Measurements from ENCODE around the gene ZNF385A.

The ZNF385A gene

DNA sequence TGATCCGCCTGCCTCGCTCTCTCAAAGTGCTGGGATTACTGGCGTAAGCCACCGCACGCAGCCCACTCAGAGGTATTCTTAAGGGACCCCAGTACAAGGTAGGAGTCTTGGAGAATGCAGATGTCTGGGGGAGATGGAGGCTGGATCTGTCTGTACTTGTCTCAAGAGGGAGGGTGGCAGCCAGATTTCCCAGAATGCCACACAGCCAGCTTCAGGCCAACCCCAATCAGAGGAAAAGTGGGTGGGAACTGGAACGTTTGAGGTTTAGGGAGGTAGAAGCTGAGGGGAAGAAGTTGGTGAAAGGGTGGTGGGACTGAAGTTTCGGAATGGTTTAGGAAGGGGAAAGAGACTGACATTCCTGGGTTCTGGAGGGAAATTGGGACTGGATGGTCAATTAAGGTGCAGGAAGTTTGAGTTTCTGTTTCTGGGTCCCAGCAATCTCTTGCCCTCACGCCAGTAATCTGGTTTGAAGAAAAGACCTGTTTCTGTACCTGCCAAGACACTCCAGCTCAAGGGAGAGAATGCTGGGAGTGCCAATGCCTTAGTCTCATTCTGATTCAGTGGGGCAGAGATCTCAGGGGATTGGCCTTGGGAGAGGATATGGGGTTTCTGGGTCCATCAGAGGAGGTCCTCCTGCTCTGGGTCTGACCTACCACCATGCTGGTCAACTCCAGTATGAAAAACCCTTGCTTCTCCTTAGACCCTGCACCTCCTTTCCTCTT is 8.1 kb upstream of the ZNF385A start:
- Mint-ChIP-seq H3K27me3 (ENCODE audit: low read depth) (no peaks in the 10 kb centered on the region), H3K9me3 (no peaks in the 10 kb centered on the region), H3K4me3 (no peak overlapping the region), H3K36me3 (ENCODE audit: low read depth) (peaks cover 44% of the 10 kb centered on the region), H3K27ac (no peak overlapping the region), H3K4me1 (ENCODE audit: low read depth) (peaks cover 19% of the 10 kb centered on the region)
- DNase-seq (ENCODE audit: low spot score): no peak

- Mint-ChIP-seq H3K27me3 (ENCODE audit: low read depth) (no peaks in the 10 kb centered on the region), H3K36me3 (ENCODE audit: low read depth) (peaks cover 29% of the 10 kb centered on the region), H3K27ac (no peak overlapping the region), H3K9me3 (no peaks in the 10 kb centered on the region), H3K4me1 (ENCODE audit: low read depth) (peaks cover 19% of the 10 kb centered on the region), H3K4me3 (peak overlapping the region; percentile 45)
- peak; percentile 52 for DNase-seq (ENCODE audit: low spot score)
These were observed 6.4 kb upstream of the ZNF385A start for GRCh38 chr12:54390668-54391551.

DNA sequence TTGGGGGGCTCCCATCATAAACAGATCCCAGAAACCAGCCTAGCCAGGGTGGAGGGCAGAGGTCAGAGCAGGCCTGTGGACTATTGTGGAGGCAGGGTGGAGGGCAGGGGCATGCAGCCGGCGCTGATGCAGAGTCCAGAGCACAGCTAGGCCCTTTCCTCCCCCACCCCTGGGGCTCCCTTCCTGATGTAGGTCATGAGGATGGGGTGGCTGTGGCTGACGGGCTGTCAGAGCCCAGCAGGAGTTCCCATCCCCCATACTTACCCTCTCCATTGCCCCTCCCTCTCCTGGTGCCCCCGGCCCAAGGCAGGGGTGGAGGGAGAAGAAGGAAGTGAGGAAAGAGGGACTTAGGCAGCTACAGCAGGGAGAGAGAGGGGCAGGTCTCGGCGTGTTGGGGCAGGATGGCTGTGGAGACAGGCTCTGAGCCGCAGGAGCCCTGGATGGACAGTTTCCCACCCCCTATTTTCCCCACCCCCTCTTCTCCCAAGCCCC is 5.7 kb upstream of the ZNF385A start:
- Mint-ChIP-seq H3K27me3 (ENCODE audit: low read depth) (no peaks in the 10 kb centered on the region), H3K9me3 (no peaks in the 10 kb centered on the region), H3K4me3 (peak overlapping the region; percentile 37), H3K27ac (no peak overlapping the region), H3K4me1 (ENCODE audit: low read depth) (peaks cover 19% of the 10 kb centered on the region), H3K36me3 (ENCODE audit: low read depth) (peaks cover 25% of the 10 kb centered on the region)
- DNase-seq (ENCODE audit: low spot score): no peak

- Mint-ChIP-seq H3K27ac (no peak overlapping the region), H3K4me1 (ENCODE audit: low read depth) (peaks cover 18% of the 10 kb centered on the region), H3K27me3 (ENCODE audit: low read depth) (no peaks in the 10 kb centered on the region)
These were observed 5.2 kb upstream of the ZNF385A start for GRCh38 chr12:54389607-54390175.

GRCh38 chr12:54389134-54389508 is 4.6 kb upstream of the ZNF385A start:
- Mint-ChIP-seq H3K27me3 (ENCODE audit: low read depth) (no peaks in the 10 kb centered on the region), H3K36me3 (ENCODE audit: low read depth) (peaks cover 14% of the 10 kb centered on the region), H3K4me1 (ENCODE audit: low read depth) (peaks cover 12% of the 10 kb centered on the region), H3K27ac (no peak overlapping the region), H3K9me3 (no peaks in the 10 kb centered on the region), H3K4me3 (no peak overlapping the region)
- DNase-seq (ENCODE audit: low spot score): no peak

More at GRCh38 chr12:54389607-54390175, 5.2 kb upstream of the ZNF385A start:
- peaks cover 20% of the 10 kb centered on the region for H3K36me3 Mint-ChIP-seq (ENCODE audit: low read depth)
- H3K9me3 Mint-ChIP-seq: no peaks in the 10 kb centered on the region
- peak overlapping the region; percentile 6 for H3K4me3 Mint-ChIP-seq
- no peak for DNase-seq (ENCODE audit: low spot score)

- Mint-ChIP-seq H3K36me3 (ENCODE audit: low read depth) (peaks cover 9% of the 10 kb centered on the region), H3K4me3 (no peak overlapping the region), H3K4me1 (ENCODE audit: low read depth) (peaks cover 6% of the 10 kb centered on the region), H3K27me3 (ENCODE audit: low read depth) (no peaks in the 10 kb centered on the region), H3K9me3 (no peaks in the 10 kb centered on the region), H3K27ac (no peak overlapping the region)
- no peak for DNase-seq (ENCODE audit: low spot score)
These were observed 4.0 kb upstream of the ZNF385A start for GRCh38 chr12:54388237-54389133.

DNA sequence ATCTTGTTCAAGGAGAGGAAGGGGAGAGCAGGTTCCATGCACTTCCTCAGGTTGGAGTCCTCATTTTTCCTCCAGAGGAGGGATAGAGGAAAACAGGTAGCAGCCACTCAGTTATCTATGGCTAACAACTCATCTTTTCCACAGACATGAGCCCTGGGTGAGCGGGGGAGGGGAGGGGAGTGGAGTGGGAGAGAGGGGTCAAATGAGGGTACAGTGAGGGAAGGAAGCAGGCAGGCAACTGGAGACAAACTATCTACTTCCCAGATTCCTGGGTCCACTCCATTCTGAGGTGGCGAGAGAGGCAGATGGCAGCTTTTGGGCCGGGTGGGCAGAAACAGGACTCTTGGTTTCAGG is 2.6 kb upstream of the ZNF385A start:
- Mint-ChIP-seq H3K27me3 (ENCODE audit: low read depth) (no peaks in the 10 kb centered on the region), H3K4me1 (ENCODE audit: low read depth) (peaks cover 7% of the 10 kb centered on the region), H3K4me3 (no peak overlapping the region), H3K36me3 (ENCODE audit: low read depth) (peaks cover 4% of the 10 kb centered on the region), H3K27ac (no peak overlapping the region), H3K9me3 (no peaks in the 10 kb centered on the region)
- DNase-seq (ENCODE audit: low spot score): no peak

DNA sequence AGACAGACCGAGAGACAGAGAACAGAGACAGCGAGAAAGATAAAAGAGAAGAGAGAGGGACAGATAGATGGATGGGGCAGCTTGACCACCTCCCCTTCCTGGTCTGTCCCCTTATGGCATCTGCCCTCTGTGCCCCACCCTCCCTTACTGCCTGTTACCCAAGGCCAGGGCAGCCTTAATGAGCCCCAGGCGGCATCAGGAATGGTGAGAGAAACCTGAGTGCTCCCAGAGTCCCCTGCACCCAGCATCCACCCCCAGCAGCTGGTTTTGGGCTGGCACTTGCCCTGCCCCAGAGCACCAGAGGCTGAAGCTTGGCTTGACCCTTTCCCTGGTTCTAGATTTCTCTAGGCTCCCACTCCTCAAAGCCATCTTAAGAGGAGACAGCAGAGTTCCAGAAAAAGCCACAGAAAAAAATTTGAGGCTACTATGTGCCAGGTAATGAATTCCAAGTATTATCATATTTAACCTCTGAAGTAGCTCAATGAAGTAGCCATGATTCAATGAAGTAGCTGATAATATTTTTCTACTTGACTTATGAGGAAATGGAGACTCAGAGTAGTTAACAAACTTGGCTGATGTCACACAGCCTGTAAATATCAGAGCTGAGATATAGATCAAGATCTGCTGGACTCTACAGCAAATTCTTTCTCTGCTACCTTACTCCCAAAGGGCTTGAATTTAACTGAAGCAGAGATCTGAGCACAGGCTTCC is 2.0 kb upstream of the ZNF385A start:
- Mint-ChIP-seq H3K4me3 (no peak overlapping the region), H3K27ac (no peak overlapping the region), H3K27me3 (ENCODE audit: low read depth) (no peaks in the 10 kb centered on the region), H3K4me1 (ENCODE audit: low read depth) (peaks cover 3% of the 10 kb centered on the region), H3K9me3 (no peaks in the 10 kb centered on the region), H3K36me3 (ENCODE audit: low read depth) (peaks cover under 1% of the 10 kb centered on the region)
- no peak for DNase-seq (ENCODE audit: low spot score)

DNA sequence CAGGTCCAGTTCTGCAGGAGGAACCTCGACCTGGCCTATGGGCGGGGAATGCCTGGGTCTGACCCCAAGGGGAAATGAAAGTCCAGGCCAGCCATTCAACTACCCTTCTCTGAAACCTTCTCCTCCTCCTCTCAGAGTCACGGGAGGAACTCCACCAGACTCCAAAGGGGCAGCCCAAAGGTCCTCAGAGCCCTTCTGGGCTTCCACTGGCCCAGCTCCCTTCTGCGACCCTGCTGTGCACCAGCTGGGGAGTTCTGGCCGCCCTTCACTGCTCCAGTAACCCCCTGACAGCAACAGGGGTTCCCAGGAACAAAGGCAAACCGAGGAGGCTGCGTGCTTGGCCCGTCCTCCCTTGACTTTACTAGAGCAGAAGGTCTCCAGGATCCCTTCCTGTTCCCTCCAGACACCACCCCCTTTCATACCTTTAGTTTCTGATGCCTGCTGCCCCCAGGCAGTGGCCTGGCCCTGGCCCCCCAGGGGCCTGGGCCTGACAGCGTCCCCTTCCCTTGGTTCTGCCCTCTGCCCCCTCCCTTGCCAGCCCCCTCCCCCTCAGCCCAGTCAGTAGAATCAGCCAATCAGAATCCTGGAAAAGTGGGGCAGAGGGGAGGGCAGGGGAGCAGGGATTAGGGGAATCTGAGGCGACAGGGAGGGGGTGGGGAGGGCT is 850 bp upstream of the ZNF385A start:
- H3K9me3 Mint-ChIP-seq: no peaks in the 10 kb centered on the region
- peaks cover 2% of the 10 kb centered on the region for H3K4me1 Mint-ChIP-seq (ENCODE audit: low read depth)
- no peak overlapping the region for H3K4me3 Mint-ChIP-seq
- H3K36me3 Mint-ChIP-seq (ENCODE audit: low read depth): no peaks in the 10 kb centered on the region
- no peak for DNase-seq (ENCODE audit: low spot score)
- H3K27ac Mint-ChIP-seq: no peak overlapping the region
- H3K27me3 Mint-ChIP-seq (ENCODE audit: low read depth): no peaks in the 10 kb centered on the region

DNA sequence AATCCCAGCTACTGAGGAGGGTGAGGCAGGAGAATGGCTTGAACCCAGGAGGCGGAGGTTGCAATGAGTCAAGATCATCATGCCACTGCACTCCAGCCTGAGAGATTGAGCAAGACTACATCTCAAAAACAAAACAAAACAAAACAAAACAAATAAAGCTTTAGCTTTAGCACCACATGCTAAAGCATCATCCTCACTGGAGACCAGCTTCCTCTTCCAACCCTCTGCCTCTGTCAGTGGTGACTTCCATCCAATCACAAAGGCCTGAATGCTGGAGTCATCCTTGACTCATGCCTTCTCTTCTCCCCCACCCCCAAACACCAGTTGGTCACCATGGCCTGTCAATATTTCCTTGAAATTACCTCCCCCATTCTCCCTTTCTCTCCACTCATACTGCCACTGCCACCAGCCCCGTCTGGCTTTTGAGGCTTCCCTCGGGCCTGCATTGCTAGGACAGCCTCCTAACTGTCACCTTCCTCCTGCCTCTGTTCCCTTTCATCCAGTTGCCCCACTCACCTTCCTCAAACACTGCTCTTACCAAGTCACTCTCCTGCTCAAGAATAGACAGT is 1.4 kb downstream of the ZNF385A start:
- H3K27me3 Mint-ChIP-seq (ENCODE audit: low read depth): no peaks in the 10 kb centered on the region
- DNase-seq (ENCODE audit: low spot score): peak; percentile 37
- H3K9me3 Mint-ChIP-seq: no peaks in the 10 kb centered on the region

GRCh38 chr12:54381136-54381535 is 3.4 kb downstream of the ZNF385A start:
- Mint-ChIP-seq H3K27ac (no peak overlapping the region), H3K9me3 (no peaks in the 10 kb centered on the region), H3K36me3 (ENCODE audit: low read depth) (no peaks in the 10 kb centered on the region), H3K4me3 (no peak overlapping the region), H3K4me1 (ENCODE audit: low read depth) (peaks cover 5% of the 10 kb centered on the region), H3K27me3 (ENCODE audit: low read depth) (peaks cover 2% of the 10 kb centered on the region)
- no peak for DNase-seq (ENCODE audit: low spot score)

More for the DNA sequence above, 1.4 kb downstream of the ZNF385A start:
- Mint-ChIP-seq H3K4me1 (ENCODE audit: low read depth) (peaks cover 5% of the 10 kb centered on the region), H3K27ac (peak overlapping the region; percentile 38), H3K36me3 (ENCODE audit: low read depth) (no peaks in the 10 kb centered on the region), H3K4me3 (no peak overlapping the region)

GRCh38 chr12:54379398-54380201 is 4.9 kb downstream of the ZNF385A start:
- H3K27ac Mint-ChIP-seq: no peak overlapping the region
- DNase-seq (ENCODE audit: low spot score): peak; percentile 85
- peaks cover 5% of the 10 kb centered on the region for H3K4me1 Mint-ChIP-seq (ENCODE audit: low read depth)
- H3K27me3 Mint-ChIP-seq (ENCODE audit: low read depth): peaks cover 2% of the 10 kb centered on the region
- peak overlapping the region; percentile 78 for H3K4me3 Mint-ChIP-seq
- H3K36me3 Mint-ChIP-seq (ENCODE audit: low read depth): no peaks in the 10 kb centered on the region
- H3K9me3 Mint-ChIP-seq: no peaks in the 10 kb centered on the region

Data from T-helper 2 cell treated with Interferon-gamma antibody and Interleukin-4, amounts not matched to agents 5 μg/mL and 100 μg/mL, for 36 hours (primary cell).